Occipital lobe (tissue), 2 donors: ENCODE results near the gene CLDN25. TPM values are rescaled to one million over a fixed set of nuclear protein-coding genes. Genes with fewer than 3 reads are reported as not detected.
"Not testable (repeated sequence)": the region's sequence is repeated elsewhere in the genome, so short reads cannot be mapped to it uniquely, and the experiment has no call there.

ENCODE experiments used
- DNase-seq: peaks from one replicate; lab custom pipeline; 2025; lab: John Stamatoyannopoulos, UW
- total RNA-seq: library from RNA; depleted of rRNA; stranded (reverse); fragments of >200 nt; gene quantifications from one replicate; pipeline ENCODE4 v1.2.3, GENCODE V29; 2014

The CLDN25 gene
- total RNA-seq = not detected

DNA sequence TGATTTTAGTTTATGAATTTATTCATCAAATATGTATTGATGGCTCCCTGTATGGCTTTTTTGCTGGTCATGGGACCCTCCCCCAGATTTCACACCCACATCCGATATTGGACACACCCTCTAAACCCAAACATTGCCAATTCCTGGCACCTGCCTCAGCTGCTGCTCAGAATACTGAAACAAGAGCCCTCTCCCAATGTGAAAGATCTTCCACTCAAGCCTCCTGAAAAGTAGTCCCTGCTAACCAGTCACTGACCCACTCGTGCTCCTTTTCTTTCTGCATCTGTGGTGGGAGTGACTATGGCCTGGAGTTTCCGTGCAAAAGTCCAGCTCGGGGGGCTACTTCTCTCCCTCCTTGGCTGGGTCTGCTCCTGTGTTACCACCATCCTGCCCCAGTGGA, at the start of gene CLDN25:
Gene CLDN25, plus strand, starts transcription at position 301 of the 400 bp plus-strand sequence. Its CDS starts 0 bp downstream, at position 301.
- DNase-seq = no peak

DNA sequence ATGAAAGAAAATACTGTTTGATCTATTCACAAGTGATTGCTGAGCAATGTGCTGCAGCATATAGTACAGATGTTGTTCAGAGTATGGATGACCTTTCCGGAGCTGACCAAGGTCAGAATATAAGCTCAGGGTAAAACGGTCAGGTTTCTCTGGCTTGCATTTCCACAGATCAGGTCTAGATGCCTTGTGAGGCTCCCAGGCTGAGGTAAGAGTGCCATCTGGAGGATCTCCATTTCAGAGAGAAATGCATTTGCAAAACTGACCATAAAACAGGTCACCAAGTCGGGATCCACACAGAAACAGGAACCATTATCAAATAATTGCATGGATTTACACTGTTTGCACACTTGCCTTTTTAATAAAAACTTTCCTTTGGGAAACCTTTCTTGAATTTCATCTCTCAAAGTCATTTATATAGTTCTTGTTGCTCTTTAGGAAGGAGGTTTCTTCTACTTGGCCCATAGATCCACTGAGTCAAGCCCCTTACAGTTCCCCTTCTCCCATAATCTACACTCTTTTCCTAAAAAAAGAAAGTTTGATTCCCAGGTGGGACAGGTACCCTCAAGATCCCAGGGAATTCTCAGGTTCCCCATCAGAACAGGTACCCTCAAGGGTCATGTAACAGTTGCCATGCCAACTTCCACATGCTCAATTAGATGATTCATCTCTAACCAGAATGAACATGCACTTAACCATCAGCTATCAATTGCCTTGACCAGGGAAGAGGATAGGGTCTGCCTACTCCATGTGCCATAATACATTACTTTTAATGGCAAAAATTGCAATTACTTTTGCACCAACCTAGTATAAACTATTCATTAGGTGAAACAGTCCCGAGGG, 48.5 kb upstream of the CLDN25 start:
- peak; percentile 27 for DNase-seq

DNA sequence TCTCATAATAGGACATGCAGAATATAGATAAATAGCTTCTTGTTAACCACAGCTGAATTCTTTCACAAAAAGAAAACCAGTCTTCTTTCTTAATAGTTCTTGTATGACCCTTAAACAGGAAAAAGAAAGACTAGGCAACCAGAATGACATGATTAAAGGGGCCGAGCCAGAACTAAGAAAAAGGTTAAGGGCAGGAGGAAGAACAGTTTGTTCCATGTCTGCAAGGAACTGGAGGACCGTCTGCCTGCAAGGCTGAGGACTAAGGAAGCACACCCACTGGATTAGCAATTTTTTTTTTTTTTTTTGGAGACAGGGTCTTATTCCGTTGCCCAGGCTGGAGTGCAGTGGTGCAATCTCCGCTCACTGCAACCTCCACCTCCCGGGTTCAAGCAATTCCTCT, 47.5 kb upstream of the CLDN25 start:
- DNase-seq = no peak

DNA sequence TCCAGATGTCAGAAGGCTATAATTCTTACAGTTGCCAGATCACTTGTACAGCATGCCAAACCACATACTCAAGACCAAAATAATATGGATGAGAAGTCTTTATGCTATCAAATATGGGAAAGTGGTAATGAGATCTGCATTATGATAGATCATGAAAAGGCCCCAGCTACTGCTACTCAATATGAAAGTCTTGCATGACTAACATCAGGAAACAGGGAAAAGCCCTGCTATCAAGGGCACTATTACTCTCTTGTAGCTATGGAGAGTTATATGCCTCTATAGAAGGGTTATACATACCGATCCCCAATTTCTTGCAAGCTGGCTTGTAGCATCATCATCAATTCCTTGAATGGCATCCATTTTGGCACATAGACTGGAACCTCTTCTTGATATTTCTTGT, 43.3 kb upstream of the CLDN25 start:
- no peak for DNase-seq

DNA sequence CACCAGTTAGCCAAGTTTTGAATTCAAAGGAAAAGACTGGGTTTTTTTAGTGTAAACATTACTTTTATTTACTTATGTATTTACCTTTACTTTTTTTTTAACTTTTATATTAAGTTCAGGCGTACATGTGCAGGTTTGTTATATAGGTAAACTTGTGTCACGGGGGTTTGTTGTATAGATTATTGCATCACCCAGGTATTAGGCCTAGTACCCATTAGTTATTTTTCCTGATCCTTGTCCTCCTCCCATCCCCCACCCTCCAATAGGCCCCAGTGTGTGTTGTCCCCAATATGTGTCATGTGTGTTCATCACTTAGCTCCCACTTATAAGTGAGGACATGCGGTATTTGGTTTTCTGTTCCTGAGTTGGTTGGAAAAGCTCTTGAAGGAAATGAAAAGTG, 26.7 kb upstream of the CLDN25 start:
- no peak for DNase-seq

DNA sequence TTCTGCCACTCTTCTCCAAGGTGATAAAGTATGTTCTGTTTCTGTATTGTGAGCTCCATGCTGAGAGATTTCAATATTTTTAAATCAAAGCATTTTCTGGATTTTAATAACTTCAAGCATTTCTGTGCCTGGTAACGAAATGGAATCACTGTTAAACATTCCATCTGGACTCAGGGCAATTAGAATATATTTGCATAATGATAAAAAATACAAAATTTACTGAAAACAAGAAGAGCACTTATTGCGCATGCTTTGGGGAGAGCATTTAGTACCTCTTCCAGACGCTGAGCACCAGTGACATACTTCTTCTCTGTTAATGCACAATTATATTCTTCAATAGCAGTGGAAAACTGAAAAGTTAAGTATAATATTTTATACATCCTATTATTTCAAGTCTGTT, 19.4 kb upstream of the CLDN25 start:
- no peak for DNase-seq

DNA sequence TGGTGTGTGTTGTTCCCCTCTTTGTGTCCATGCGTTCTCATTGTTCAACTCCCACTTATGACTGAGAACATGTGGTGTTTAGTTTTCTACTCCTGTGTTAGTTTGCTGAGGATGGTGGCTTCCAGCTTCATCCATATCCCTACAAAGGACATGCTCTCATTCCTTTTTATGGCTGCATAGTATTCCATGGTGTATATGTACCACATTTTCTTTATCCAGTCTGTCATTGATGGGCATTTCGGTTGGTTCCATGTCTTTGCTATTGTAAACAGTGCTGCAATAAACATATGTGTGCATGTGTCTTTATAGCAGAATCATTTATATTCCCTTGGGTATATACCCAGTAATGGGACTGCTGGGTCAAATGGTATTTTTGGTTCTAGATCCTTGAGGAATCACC, 16.6 kb upstream of the CLDN25 start:
- DNase-seq = not testable (repeated sequence)

DNA sequence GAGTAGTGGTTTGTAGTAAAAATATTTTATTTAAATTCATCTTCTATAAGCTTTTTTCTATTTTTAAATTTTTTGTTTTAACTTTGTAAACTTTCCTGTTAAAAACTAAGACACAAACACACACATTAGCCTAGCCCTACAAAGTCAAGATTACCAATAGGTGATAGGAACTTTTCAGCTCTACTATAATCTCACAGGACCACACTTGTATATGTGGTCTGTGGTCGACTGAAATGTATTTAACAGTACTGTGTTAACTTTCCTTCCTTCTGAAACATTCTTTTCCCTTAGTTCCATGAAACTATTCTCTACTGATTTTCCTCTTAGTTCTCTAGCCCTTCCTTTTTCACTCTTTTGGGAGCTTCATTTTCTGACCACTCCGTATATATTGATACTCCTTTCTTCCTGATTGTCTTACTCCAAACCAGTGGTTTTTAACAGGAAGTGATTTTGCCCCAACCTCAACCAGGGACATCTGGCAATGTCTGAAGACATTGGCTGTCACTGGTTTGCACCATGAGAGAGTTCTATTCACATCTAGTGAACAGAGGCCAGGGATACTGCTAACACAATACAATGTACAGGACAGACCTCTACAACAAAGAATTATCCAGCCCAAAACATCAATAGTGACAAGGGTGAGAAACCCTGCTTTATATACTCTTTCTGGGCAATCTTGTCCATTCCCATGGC, 14.9 kb upstream of the CLDN25 start:
- DNase-seq = no peak

DNA sequence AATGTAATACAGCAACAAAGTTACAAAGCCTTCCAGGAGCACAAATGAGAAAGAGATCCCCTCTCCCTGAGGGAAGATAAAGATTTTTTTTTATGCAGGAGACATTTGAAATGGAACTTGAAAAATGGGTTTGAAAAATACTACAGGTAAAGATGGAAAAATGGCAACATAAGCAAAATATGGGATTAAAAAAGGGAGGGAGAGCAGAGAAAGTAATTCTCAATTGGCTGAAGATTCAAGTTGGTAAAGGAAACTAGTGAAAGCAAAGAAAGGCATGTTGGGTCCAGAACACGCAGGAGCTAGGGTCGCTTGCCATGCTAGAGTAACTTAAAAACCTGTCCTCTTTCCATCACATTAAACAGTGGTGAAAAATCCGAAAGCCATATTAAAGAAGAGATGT, 7.6 kb upstream of the CLDN25 start:
- no peak for DNase-seq

DNA sequence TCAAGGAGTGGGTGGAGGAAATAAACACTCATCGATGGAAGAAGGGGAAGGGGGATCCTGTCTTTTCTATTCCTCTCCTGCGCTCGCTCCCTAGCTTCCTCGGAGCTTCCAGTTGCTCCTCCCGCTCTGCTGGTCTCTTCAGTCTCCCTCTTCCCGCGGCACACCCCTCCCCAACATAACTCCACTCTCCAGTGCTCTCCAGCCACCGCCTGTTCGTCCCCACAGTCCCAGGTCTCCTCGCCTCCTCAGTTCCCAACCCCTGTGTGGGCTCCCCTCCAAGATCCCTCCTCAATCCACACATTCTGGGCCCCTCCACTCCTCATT, 6.5 kb upstream of the CLDN25 start:
- no peak for DNase-seq

DNA sequence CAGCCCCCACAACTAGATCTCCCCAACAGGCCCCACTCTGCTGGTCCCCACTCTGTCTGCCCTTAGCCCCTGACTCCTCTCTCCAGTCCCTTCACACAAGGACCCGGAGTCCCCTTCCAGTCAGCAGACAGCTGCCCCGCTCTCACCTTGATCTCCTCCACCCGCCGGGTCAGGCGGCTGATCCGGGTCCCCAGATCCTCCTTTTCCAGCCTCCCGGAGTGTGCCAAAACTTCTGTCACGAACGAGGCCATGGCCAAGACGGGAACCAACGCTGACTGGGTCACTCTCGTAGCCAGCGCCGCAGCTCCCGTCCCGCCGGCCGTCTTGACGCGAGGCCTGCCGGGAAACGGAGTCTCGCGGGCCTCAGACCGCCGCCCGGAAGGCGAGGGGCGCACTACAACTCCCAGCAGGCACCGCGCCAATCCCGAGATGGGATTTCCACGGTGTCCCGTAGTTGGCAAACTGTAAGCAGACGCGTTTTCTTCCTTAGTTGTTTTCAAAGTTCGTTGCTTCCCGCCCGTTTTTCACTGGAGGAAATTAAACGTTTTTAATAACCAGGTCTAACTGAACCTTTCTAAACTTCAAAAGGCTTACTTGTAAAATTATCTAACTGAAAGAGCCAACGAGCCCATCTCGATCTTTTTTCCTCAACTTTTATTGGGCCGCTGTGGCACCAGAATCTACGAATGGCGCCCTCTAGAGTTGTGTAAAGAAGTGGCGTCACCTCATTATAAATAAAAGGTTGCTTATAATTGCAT, 6.0 kb upstream of the CLDN25 start, which contains the start of gene ZW10:
Gene ZW10, minus strand, starts transcription at position 277 of the 758 bp plus-strand sequence. Its CDS starts 26 bp downstream, at position 251.
- peak; percentile 92 for DNase-seq

DNA sequence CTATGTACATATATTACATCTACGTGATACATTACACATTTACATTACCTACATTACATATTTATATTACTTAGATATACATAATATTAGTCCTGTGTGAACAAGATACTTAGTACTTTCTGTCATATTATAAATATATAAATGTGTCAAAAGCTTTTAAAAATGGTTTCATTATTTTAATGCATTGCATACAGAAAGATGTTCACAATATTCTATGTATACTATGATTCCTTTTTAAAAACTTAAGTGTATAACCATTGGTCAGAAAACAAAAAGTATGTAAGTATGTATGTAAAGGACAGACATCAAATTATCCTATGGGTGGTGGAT, 5.5 kb upstream of the CLDN25 start:
- no peak for DNase-seq

DNA sequence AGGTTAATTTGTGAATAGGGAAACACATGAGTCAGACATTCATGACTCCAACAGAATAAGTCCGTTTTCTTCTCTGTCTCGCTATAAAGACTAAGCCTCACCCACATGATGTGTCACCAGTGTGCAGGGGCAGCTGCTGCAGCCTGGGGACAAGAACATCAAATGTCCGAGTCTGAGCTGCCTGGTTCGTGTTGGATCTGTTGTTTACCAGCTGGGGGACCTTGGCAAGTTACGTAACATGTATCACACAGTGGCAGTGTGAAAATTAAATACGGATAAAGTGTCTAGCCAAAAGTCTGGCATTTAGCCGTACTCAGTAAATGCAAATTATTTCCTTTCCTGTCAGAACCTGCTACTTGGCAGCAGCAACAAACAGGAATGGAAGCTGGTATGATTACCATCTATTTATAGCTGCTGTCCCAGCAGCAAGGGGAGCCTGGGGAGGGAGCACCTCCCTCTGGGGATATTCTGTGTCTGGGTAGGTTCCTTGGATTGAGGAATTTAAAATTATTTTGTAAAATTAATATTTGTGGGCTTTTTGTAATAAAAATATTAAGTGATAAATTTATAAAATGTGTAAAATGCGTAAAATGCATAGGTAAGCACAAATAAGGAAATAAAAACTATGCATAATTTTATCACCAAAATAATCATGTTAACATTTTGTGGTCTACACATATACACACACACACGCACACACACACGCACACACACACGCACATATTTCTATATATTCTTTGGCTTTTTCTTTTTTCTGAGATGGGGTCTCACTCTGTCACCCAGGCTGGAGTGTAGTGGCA, 1.3 kb upstream of the CLDN25 start:
- DNase-seq = peak; percentile 83

DNA sequence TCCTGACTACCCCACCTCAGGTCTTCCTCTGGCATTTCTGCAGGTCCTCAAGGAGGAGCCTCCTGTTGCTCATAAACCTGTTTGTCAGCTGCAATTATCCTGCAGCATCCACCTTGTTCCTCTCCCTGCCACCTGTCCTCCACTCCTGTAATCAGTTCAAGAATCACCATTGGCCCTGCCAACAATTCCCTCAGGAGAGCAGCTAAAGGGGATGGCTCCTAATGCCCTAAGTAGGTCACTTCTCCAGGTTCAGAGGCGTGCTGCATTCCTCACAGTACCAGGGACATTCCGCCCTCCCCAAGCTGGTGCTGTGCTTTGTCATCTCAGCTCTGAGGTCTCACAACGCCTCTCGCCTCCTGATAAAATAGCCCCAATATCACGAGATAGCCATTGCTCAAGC, 2.1 kb downstream of the CLDN25 start:
- DNase-seq = no peak

DNA sequence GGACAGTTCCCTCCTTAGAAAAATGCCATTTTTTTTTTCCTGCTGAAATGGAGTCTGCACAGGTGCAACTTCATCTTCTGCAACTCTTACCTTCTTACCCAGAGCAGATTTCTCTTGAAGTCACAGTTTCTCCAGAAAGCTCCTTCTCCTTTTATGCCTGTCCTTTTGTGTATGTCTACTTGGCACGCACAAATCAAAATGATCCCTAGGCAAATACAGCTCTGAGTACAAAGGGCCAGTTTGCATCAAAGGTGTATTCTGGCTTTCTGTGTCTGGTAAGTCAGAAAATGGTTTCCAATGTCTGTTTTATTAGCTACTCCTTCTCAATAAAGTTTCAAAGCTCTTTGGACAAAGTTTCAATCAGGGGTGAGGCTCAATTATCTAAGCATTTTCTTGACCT, 2.5 kb downstream of the CLDN25 start:
- DNase-seq = no peak

DNA sequence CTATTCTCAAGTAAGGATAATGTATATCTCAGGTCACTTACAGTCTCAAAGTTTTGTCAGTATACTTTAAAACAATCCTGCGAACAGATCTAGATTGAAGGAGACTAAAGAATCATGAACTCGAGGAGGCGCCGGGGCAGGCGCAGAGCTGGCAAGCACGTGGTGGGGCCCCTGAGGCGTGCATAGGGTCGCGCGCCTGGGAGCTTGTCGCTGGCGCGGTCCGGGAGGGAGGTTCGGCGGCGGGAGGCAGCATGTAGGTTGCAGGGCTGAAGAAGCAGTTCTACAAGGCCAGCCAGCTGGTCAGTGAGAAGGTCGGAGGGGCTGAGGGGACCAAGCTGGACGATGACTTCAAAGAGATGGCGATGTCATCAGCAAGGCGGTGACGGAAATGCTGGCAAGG, 9.4 kb downstream of the CLDN25 start:
- DNase-seq = not testable (repeated sequence)

DNA sequence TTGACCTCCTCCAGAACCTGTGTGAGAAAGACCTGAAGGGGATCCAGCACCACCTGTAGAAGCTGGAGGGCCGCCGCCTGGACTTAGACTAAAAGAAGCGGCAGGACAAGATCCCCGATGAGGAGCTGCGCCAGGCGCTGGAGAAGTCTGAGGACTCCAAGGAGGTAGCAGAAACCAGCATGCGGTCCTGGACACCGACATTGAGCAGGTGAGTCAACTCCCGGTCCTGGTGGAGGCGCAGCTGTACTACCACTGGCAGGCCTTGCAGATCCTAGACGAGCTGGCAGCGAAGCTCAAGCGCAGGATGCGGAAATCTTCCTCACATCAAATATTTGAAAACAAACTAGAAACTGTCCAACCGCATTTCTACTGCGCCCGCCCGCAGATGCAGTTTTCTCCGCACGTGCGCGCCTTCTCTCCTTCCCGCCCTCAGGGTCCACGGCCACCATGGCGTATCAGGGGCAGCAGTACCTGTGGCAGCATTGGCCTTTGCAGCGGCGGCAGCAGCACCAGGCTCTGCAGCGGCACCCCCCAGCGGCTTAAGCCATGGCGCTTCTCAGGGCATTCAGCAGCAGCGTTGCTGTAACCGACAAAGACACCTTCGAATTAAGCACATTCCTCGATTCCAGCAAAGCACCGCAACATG, 10.2 kb downstream of the CLDN25 start:
- no peak for DNase-seq

DNA sequence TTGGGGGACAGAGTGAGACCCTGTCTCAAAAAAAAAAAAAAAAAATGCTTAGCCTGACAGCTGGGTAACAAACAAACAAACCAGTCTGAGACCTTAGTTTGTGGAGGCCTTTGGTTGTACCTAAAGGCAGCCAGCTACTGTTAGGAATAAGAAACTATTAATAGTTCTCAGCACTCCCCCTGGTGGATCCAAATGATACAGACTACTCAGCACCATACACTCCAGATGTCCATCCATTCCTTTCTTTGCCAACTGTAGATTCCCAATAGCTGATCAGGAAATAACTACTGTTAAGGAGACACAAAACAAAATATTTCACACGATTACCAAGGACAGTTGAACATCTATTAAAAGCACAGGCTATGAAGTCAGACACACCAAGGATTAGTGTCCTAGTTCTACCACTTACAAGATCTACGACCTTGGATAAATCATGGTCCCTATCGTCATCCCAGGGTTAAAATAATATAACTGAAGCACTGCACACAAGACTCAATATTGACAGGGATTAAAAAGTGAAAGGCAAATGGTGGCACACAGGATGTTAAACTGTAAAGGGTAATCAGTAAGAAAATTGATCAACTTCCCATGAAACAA, 17.2 kb downstream of the CLDN25 start:
- no peak for DNase-seq

DNA sequence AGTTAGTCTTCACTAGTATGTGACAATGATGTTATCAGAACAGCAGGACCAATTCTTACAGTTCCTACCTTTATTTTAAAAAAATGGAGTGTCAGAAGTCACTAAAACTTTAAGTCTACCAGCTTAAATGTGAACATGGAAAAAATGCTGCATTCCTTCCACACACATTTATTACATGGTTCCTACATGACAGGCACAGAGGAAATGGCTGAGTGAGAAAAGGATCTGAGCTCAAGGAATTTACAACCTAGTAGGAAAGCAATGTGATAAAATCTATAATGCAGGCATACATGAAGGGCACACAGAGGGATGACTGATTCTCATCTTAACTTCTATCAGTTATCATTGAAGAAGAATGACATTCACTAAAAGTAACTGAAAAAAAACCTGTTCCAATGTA, 23.0 kb downstream of the CLDN25 start:
- DNase-seq = no peak

DNA sequence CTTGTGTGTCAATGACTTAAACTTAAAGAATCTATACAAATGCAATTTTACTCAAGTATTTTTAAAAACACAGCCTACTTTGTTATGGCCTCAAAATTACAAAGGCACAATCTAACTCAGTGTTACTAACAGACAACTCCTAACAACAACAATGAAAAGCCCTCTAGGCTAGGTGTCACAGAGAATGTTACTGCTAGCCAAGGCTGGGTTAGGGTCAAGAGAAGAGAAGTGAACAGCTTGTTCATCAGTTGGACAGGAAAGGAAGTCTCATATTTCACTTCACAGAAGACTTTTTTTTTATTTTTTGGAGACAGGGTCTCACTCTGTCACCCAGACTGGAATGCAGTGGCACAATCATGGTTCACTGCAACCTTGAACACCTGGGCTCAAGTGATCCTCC, 26.0 kb downstream of the CLDN25 start:
- no peak for DNase-seq

DNA sequence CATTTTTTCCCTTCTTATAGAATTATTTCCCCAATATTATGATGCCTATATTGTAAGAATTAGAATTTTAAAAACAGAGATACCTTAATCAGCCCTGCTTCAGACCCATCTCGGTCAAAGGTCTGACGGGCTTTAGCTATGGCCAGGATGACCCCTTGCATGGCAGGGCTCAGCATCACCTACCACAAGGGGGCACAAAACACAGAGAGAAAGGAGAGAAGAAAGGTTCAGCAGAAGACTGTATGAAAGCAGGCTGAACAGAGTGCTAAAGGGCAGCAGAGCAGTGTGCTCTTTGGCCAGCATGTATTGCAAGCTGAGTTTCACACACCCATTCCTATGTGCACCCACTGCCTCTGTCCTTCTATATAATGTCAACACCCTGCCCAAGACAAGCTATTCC, 26.8 kb downstream of the CLDN25 start:
- DNase-seq = no peak
